SK-N-MC (cell line): ENCODE measurements around the gene TRAPPC12.

Source experiments
- EZH2 ChIP-seq: fragments of 200-600 bp; sonication (generic); IDR thresholded peaks from one replicate; pipeline ENCODE4 v1.6.1; 2017; ENCODE audit warnings: antibody characterized with exemption
- POLR2AphosphoS5 ChIP-seq: IDR thresholded peaks from 2 replicates; pipeline ENCODE4 v1.6.1; 2012; ENCODE audit warnings: mild to moderate bottlenecking, low read depth, low read length, borderline replicate concordance

- no peak for TF ChIP-seq POLR2AphosphoS5
- no peak for TF ChIP-seq EZH2
Observed at GRCh38 chr2:3430740-3431490, 51.4 kb downstream of the TRAPPC12 start.
